GM21367 (cell line): ENCODE measurements around the gene ABR.
"Not testable (repeated sequence)": the region's sequence is repeated elsewhere in the genome, so short reads cannot be mapped to it uniquely, and the experiment has no call there.

ENCODE experiments used
- ATAC-seq: cut with Tn5 transposase; IDR thresholded peaks from one replicate; pipeline ENCODE4 v1.9.1; 2021; ENCODE audit not compliant: unreplicated experiment

ABR gene

DNA sequence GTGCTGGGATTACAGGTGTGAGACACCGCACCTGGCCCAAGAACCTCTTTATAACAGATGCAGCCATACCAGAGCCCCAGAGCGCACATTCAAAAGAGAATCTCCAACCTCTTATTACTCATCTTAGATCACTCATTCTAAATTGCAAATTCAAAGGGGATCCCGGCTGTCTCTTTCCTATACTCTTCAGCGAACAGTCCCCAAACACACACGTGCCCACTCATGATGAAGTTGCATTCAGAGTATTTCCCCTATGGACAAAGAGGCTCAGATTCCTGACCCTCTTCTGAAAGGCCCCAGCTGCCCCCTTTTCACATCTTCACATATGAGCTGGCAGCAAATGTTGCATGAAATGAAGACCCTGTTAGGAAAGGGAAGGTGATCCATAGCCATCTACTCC lies 22.5 kb upstream of the ABR start:
- ATAC-seq = no peak

DNA sequence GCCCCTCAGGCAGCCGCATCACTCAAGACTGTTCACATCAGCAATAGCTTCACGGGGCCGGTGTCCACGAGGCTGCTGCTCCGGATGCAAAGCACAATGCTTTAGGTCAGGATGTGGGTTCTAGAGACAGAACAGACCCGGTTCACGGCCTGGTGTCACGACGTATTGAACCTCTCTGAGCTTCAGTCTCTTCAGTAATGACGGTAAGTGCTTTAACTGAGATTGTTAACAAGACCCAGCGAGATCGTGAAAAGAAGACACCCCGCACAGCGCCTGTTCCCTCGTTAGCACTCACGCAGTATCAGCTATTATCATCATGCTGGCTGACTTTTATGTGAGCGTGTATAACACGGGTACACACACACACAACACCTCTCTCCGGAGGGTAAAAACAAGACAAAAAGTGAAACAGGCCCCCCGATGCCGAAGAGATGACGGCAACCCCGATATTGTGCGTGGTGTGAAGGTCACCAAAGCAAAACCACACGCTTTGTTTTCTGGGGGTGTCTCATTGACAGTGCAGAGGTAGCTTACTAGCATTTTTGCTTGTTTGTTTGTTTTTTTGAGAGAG lies 21.4 kb upstream of the ABR start:
- no peak for ATAC-seq

DNA sequence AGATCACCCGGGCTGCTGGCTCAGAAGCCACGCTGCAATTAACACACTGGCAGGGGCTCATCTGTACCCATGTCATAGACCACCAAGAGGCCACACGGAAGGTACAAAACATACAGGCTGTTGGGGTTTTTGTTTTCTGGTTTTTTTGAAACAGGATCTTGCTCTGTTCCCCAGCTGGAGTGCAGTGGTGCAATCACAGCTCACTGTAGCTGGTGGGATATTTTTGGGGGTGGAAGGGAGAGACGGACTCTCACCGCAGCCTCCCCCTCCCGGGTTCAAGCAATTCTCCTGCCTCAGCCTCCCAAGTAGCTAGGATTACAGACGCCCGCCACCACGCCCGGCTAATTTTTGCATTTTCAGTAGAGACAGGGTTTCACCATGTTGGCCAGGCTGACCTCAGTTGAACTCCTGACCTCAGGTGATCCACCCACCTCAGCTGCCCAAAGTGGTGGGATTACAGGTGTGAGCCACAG lies 19.5 kb upstream of the ABR start:
- ATAC-seq = not testable (repeated sequence)

DNA sequence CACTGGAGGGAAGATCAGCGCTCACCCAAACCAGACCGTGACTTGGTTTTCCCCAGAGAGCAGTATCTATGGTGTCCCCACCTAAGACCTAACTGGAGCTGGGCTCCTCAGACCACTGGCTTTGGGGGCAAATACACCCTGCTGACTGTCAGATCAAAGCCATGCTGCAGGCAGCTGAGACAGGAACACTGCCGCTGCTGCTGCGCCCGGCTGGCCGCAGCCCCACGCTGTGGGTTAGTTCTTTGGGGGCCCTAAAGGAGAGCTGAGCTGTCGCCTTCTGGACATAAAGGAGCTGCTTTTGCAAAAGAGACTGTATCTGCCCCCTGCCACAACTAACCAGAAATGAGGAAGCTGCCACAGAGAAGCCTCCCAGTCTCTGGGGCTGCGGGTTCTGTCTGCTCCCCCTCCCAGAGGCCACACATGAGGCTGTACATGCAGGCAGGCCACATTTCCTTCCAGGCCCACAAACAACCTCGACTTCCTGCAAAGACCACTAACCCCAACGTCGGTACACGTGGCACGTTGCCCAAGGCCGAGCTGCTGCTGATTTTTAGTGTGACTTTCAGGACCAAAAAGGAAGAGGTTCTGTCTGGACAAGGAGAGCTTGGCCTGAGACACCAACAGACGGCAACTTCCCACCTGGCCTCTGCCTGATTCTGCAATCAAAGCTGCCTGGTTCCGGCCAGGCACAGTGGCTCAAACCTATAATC lies 18.2 kb upstream of the ABR start:
- ATAC-seq = peak; percentile 52

DNA sequence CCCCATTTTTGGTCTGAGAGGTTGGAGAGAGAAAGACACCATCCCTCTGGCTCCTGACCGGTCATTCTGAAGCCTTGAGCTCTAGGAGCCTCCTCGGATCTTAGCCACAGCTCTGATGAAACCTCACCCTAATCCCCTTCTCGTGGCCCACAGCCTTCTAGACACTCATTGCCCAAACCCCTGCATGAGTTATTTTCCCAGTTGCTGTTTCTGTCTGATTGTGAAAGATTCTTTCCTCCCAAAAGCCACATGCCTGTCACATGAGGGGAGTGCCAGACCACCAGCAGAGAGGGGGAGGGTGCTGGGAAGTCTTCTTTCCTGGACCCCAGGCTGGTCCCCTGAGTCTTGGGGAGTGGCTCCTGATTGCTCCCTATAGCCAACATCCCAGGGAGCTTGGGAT lies 17.6 kb upstream of the ABR start:
- ATAC-seq = no peak

DNA sequence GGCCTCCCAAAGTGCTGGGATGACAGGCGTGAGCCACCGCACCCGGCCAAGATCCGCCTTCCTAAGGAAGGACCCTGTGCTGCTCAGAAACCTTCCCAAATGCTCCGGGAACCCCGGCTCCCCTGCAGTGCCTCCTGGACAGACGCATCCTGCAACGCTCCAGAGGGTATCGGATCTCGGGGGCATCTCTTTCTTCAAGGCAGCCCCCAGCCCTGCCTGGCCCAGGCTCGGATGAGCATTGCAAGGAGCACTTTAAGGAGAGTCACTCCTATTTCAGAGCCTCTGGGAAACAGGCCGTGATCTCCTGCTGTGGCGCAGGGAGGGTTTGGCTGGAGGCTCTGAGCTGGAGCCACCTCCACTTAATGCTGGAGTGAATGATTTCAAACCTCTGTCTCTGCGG lies 17.2 kb upstream of the ABR start:
- no peak for ATAC-seq

DNA sequence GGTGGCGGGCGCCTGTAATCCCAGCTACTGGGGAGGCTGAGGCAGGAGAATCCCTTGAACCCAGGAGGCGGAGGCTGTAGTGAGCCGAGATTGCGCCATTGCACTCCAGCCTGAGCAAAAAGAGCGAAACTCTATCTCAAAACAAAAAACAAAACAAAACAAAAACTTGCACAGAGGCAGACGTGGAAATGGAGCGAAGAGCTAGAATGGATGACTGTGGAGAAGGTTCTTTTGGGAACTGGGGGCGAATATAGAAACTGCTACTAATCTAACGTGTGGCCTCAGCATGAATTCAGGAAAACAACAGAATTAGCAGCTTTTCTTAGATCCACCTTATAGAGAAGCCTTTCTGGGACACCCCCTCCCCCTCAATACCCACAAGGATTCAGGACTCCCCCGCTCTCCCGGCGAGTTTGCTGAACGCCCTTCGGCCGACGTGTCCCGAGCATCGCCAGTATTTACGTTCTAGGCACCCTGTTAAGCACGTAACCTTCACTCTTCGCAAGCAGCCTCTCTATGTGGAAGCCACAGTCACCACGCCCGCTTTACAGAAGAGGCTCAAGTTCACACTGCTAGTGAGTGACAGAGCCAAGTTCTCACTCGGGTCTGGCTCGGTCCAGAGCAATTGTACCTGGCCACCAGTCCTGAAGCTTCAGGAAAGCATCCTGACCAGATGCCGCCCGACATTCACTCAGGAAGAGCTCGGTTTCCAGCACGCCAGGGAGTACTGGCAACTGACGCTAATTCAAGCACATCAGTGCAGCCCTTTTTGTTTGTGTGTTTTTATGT lies 13.3 kb upstream of the ABR start:
- ATAC-seq = no peak

DNA sequence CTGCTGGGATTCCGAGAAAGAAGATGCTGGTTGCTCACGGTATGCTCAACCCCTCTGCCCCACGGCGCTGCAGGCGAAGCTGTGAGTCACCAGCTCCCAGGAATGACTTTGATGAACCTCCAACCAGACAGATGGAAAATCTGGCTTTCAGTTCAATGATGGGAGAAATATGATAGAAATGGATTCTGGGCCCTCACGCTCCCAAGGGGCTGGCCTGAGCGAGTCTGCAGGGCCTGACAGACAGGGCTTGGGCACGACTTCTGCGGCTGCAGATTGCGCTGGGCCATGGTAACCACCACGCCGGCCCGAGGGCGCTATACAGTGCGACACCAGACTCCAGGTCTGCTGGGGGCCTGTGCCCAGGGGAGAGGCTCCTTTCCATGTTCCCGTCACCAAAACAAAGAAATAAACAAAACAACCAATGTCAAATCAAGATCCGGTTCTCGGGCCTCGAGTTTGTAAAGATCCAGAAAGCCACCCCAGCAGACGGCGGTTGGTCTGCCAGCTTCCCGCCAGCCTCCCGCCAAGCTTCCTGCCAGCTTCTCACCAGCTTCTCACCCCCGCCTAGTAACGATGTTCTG lies 11.1 kb upstream of the ABR start:
- no peak for ATAC-seq

DNA sequence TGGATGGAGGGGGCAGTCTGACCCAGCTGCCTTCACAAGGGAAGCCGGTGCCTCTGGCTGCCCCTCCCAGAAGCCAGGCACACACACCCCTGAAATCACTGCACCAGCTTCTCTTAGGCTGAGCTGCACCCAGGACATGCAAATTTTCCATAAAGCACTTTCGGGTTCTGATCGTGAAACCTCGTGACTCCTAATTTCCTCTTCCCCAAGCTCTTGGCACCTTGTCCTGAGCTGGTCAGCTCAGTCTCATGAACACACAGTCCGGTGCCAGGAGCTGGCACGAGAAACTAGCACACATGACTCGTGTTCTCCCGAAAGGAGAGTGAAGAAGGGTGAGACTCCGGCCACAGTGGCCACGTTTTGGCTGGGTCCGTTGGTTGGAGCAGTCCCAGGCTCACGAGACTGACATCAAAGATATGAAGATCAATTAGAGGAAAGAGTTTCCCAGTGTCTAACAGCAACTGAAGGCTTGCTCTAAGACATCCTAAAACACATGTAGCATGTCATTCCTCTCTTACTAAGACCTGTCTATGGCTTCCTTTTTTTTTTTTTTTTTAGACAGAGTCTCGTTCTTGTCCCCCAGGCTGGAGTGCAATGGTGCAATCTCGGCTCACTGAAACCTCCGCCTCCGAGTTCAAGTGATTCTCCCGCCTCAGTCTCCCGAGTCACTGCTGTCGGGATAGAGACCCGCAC lies 9.2 kb upstream of the ABR start:
- ATAC-seq = no peak

DNA sequence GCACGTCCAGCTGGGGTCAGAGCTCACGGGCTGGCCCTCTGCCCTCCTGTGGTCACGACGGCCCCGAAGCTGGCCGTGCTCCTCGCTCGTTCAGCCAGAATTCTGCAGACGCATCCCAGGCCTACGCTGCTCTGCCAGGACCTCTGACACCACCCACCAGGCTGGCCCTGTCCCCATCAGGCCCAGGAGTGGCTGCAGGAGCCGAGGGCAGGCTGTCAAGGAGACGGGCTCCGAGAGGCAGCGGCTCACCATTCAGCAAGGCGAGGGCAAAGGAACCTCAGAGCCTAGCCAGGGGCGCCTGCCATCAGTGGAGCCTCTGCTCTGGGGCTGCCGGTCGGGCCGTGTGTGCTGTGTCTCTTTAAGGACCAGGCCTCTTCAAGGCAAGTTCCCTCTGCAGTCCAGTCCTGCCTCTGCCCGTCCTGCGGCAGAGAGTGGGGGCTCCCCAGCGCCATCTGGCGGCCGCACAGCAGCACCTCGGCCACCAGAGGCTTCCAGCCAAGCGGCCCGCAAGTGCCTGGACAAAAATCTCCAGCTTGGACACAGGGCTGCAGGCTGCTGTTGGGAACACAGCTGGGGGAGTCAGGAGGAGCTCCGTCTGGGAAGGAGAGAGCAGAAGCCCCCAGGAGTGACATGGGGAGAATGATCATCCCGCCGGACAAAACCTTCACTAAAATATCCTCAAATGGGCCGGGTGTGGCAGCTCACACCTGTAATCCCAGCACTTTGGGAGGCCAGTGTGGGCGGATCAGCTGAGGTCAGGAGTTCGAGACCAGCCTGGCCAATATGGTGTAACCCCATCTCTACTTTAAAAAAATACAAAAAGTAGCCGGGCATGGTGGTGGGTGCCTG lies 7.4 kb upstream of the ABR start:
- ATAC-seq = no peak

DNA sequence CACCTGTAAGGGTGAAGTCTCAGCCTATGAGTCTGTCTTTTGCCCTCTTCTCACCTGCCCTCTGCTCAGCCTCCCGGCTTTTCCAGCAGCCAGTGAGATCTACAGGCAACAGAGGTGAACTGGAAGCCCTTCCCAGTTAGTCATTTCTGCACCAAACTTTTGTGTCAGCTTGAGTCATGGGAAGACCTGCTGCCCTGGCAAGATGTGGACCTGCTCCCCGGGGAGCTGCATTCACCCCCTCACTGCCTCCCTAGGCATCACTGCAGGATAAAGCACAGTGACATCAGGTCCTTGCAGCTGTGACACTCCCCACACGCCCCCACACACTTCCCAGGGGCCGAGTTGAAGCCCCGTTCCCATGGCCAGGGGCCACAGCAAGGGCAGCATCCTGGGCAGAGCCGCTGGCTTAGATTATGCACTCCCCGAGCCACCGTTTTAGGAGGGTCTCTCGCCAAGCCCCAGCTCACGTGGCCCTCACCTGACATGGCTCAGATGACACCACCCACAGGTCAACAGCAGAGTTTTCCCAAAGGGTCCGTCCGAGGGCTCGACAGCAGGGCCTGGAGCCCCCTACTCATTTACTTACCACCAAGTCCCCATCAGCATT lies 6.5 kb upstream of the ABR start:
- no peak for ATAC-seq

DNA sequence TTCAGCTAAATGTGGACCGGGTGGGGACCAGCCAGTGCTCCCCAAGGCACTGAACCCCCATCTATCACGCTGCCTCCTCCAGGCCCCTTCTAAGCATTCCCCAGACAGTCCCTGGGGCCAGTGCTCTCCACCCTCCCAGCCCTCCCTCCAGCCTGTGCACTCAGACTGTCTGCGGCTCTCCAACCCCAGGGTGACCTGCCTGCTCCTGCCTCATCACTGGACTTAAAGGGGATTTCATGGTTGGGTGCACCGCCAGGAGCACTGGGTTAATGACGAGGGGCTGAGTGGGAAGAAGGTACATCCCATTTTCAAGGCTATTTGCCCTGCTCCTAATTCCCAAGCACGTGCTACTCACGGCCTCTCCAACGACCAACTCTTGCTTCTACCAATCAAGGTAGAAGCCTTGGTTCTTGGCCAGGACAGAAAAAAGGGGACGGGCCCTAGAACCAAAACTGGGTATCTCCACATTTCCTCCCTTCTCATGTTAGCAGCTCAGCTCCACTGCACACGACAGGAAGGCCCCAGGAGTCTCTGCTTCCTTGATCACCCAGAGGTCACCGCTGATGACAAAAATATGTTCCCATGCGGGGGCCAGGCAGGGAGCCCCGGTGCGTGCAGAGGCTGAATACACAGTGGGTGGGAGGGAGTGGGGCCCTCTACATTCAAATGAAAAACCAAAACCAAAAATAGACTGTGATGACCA lies 3.5 kb upstream of the ABR start:
- peak; percentile 41 for ATAC-seq

DNA sequence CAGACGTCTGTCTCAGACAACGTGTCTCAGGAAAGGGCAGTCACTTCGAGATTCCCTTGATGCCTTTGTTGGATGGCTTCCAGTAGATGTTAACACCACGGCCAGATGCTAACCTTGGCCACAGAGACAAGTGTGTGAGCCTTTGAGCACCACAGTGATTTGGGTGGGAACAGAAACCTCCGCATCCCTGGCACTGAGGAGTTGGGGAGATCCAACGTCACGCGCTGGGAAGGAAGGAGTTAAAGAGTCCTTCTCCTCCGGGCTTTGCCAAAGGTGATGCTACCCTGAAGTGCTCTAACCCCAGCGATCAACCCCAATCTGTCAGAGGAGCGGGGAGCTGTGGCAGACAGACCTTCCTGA lies 3.0 kb upstream of the ABR start:
- ATAC-seq = no peak

DNA sequence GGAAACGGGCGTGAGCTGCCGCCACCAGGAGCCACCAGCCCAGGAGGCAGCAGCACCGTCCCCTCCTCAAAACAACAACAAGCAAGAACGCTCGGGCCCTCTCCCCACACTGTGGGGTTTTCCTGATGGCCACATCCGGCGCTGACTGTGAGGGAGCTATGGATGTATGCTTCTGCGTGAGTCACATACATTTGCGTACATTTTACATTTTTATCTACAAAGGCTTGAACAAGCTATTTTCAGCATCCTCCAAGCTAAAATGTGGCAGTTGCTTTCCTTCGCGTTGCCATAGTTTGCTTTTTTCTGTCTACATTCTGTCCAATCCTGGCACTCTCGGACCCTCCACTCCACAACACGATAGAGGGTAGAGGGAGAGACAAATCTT lies 2.0 kb upstream of the ABR start:
- ATAC-seq = no peak

DNA sequence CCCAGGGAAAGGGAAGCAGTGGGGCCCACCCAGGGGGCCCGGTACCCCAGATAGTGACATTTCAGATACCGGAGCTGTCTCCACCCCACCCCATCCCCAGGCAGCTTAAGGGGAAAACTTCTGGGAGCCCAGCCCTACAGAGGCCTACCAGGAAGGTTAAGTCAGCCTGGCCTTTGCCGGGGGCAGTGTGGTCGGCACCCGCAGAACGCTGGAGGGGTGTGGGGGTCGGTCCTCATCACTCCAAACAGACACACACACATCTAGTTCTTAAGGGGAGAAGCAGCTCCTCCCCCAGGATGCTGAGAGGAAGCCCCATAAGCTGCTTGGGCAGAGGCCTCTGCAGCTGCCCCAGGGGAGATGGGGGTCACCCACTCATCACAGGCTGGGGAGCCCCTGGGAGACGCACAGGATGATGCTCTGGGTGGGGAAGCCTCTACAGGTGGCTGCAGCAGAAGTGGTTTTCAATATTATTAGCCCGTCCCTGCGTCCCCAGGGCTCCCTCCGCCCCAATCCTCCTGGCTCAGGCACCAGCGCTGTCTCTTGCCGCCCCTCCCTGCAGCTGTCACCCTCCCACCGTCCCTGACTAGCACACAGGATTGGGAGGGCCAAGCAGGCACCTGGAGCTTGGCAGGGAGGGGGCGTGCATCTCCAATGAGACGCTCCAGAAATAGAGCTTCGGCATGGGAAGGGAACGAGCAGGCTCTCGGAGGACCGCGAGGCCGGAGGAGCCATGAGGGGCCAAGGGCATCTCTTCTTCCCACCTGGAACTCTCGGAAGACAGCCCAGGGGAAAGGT lies 1.4 kb upstream of the ABR start:
- ATAC-seq = no peak

DNA sequence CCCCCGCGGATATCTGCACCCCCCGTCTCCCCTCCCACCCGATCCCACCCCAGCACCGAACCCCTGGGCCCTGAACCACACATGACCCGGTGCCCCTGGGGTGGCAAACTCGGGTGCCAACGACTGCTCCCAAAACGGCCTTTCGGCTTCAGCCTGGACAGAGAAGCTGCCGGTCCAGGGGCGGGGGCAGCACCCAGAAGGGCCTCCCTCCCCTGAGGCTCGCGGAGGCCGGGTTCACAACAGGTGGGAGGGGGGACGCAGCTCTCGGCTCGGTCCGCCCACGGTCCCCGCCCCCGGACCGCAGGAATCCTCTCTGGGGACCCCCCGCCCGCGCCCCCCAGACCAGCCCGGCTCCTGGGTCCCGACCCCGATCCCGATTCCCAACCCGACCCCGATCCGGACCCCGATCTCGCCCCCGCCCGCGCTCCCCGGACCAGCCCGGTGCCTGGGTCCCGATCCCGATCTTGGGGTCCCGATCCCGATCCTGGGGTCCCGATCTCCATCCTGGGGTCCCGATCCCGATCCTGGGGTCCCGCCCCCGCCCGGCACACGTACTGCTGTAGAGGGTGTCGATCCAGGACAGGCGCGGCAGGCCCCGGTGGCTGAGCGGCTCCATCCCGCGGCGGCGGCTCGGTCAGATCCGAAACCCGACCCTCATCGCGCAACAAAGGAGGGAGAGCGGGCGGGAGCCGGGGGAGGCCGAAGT lies 516 bp downstream of the ABR start:
- ATAC-seq = no peak

DNA sequence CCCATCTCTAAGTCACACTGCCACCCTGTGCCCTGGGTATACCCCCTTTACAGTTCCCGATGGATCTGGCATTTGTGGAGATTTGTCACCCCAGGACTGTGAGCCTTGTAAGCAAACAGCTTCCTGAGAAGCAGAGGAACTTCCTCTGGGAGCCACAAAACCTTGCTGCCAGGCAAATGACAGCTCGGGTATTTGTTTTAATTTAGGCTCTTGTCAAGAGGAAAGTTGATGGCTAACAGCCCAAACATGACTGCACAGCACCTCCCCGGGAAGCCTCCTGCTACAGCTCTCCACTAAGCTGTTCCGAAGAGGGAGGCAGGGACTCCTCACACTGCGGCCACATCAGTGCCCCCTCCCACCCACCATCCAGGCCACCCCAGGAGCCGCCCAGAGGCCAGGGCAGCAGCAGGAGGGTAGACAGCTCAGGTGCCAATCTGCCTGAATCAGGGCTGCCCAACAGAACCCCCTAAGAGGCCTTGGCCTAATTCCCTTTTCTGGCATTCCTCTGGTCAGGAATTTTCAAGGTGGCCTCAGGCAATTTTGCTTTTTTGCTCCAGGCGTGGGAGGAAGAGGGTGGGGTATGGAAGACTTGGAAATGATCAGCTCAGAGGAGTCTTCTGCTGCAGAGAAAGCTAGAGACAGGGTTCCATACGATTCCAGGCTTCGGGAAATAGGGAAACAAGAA lies 2.6 kb downstream of the ABR start:
- no peak for ATAC-seq
